H1 (cell line): ENCODE data around the gene MRPS15. TPM values are rescaled to one million over a fixed set of nuclear protein-coding genes. Genes with fewer than 3 reads are reported as not detected.

Experiments used
- CEBPB ChIP-seq: IDR thresholded peaks from 2 replicates; pipeline ENCODE4 v1.6.1; 2012; ENCODE audit warnings: low read depth, low read length
- CHD1 ChIP-seq: IDR thresholded peaks from 2 replicates; pipeline ENCODE4 v1.6.1; 2012; ENCODE audit warnings: low read depth, low read length, improper control_type of control experiment
- CHD7 ChIP-seq: fragments of 300-600 bp; sonication (generic); IDR thresholded peaks from 2 replicates; pipeline ENCODE4 v1.7.1; 2012; ENCODE audit warnings: low read length, moderate library complexity, mild to moderate bottlenecking, inconsistent platforms; ENCODE audit not compliant: insufficient replicate concordance
- CTBP2 ChIP-seq: IDR thresholded peaks from 2 replicates; pipeline ENCODE4 v1.7.0; 2011; ENCODE audit warnings: borderline replicate concordance, mild to moderate bottlenecking, moderate library complexity, mixed read lengths, low read length; ENCODE audit not compliant: insufficient read depth, insufficient read length
- KDM5A ChIP-seq: fragments of 200-600 bp; IDR thresholded peaks from 2 replicates; pipeline ENCODE4 v1.7.1; 2012; ENCODE audit warnings: mild to moderate bottlenecking, low read length, inconsistent platforms, mixed read lengths
- PHF8 ChIP-seq: fragments of 200-600 bp; sonication (generic); conservative IDR thresholded peaks from 2 replicates; pipeline ENCODE4 v1.7.1; 2012; ENCODE audit warnings: low read depth, mild to moderate bottlenecking, inconsistent platforms, low read length, moderate library complexity
- SP4 ChIP-seq: IDR thresholded peaks from 2 replicates; pipeline ENCODE4 v1.6.1; 2012; ENCODE audit warnings: low read length, inconsistent platforms
- TCF12 ChIP-seq: IDR thresholded peaks from 2 replicates; pipeline ENCODE4 v1.6.1; 2011; ENCODE audit warnings: low read depth, mild to moderate bottlenecking, low read length
- ZNF274 ChIP-seq: IDR thresholded peaks from 2 replicates; pipeline ENCODE4 v1.7.0; 2012; ENCODE audit warnings: low read length, borderline replicate concordance; ENCODE audit errors: extremely low read depth
- polyA plus RNA-seq, 7 experiments: library from polyadenylated mRNA; depleted of rRNA in 3 of 7; stranded (reverse) in 5 of 7; unstranded in 2 of 7; fragments of >200 nt in 5 of 7; fragments of 200-250 nt in 2 of 7; gene quantifications; 1 replicate in 5 of 7; 2 replicates in 1 of 7; 4 replicates in 1 of 7; pipeline versions ENCODE4 v1.2.1 to v1.2.3, GENCODE V29; 2011 to 2013; ENCODE audit warnings: missing spikeins in 2 of 7, mixed read lengths in 2 of 7
- total RNA-seq: library from RNA; stranded (reverse); fragmentation: NEBNext Ultra II Directional; extraction: Animal tissue kit (Norgen Biotek cat#: 25700); gene quantifications from 2 replicates; pipeline ENCODE4 v1.2.1, GENCODE V29; 2021

The MRPS15 gene
- total and polyA plus RNA-seq, 2 of the 8 experiments (the other 6 are each of a cell fraction or from before 2014, with no cell fraction given): 53.6 to 129 TPM

GRCh38 chr1:36475910-36476604 is 11.9 kb upstream of the MRPS15 start (continued):
- TF ChIP-seq CHD1 (no peak), PHF8 (no peak), CEBPB (no peak), ZNF274 (no peak), CHD7 (no peak), KDM5A (no peak), CTBP2 (no peak), SP4 (no peak), TCF12 (no peak)
